Heart left ventricle (tissue), 13 donors: ENCODE results near the gene SORBS2.

Experiments used
- CTCF ChIP-seq, 12 donors: fragments of 200-600 bp; sonication (generic) in 4 of 12; IDR thresholded peaks; one replicate each; pipeline versions ENCODE4 v1.5.0 to v1.8.0; 2018 to 2022; ENCODE audit warnings: antibody characterized with exemption in 12 of 12, mild to moderate bottlenecking in 5 of 12
- POLR2A ChIP-seq, 2 donors: fragments of 450-650 bp; IDR thresholded peaks; one replicate each; pipeline ENCODE4 v1.6.1; 2017; ENCODE audit warnings: antibody characterized with exemption in 2 of 2, mild to moderate bottlenecking in 2 of 2, moderate library complexity in 2 of 2
- donor health status: ischemic (EF 13 %, LVEDD 7.1; RV severe dilation, severe dysfunction).
- donor health status: DM: no; HTN: yes; CAD: no.
- donor health status: DM: no; HTN: no; CAD: no.
- donor health status: ischemic (EF 25% LVEDD 6.9; RV normal size, moderate dysfunction).
- donor health status: ischemic (EF 25% LVEDD 5.7; RV mildly dilated, moderate dysfunction).
- donor health status: ischemic (EF 35%, LVEDD 5.7; RV mildly dilated, moderate dysfunction).
- donor health status: nonischemic (EF 11% LVEDD 7.7; RV severe dilation, severe dysfunction).
- donor health status: DM: yes; HTN: yes; CAD: no.
- donor health status: PGD.
- donor health status: ischemic (EF 29% LVEDD 5.4; RV normal size, mild dysfunction).
- donor health status: nonischemic (EF 23%, LVEDD 6.1; RV moderate dilation, normal function).

- TF ChIP-seq POLR2A (IDR thresholded peaks at IDR 0.05) (no peak), CTCF (IDR thresholded peaks at IDR 0.05) (no peak)
Observed at GRCh38 chr4:185578284-185578683, 233.7 kb downstream of the SORBS2 start.
